NCI-H2171 treated with DMSO at 0.1 percent for 48 hours (cell line): ENCODE results near the gene WDR93.

ENCODE experiments used
- DNase-seq: peaks from one replicate; lab custom pipeline; 2025; lab: John Stamatoyannopoulos, UW

WDR93 gene

GRCh38 chr15:89790206-89790605, 99.6 kb downstream of the WDR93 start:
- no peak for DNase-seq

- no peak for DNase-seq
These were observed 100.0 kb downstream of the WDR93 start for GRCh38 chr15:89790661-89791060.

GRCh38 chr15:89792106-89792805, 101.6 kb downstream of the WDR93 start:
- no peak for DNase-seq
